Spinal cord (tissue), 10 donors: ENCODE measurements around the gene ANXA11. TPM values are rescaled to one million over a fixed set of nuclear protein-coding genes. Genes with fewer than 3 reads are reported as not detected.
A peak's percentile ranks its signal among the peaks of the same experiment; 100 is the strongest.

Source experiments
- DNase-seq, 6 donors: peaks; one replicate each; pipeline versions ENCODE4 v3.0.0 to v3.0.0-alpha.2; 2013 to 2015; ENCODE audit warnings: low spot score in 6 of 6, low read depth in 4 of 6
- H3K27ac ChIP-seq: one replicate; pipeline ENCODE4 v1.5.1; 2013; ENCODE audit warnings: low read depth, low read length, control low read depth
- H3K27me3 ChIP-seq: one replicate; pipeline ENCODE4 v1.6.1; 2013; ENCODE audit warnings: low read length; ENCODE audit not compliant: control insufficient read depth, insufficient read depth
- H3K36me3 ChIP-seq: one replicate; pipeline ENCODE4 v1.6.1; 2013; ENCODE audit warnings: low read length; ENCODE audit not compliant: control insufficient read depth, insufficient read depth
- H3K4me1 ChIP-seq: one replicate; pipeline ENCODE4 v1.6.1; 2013; ENCODE audit warnings: low read length; ENCODE audit not compliant: control insufficient read depth, insufficient read depth
- H3K4me3 ChIP-seq: one replicate; pipeline ENCODE4 v1.5.1; 2013; ENCODE audit warnings: low read depth, low read length, control low read depth
- H3K9me3 ChIP-seq: one replicate; pipeline ENCODE4 v1.6.1; 2013; ENCODE audit warnings: low read length; ENCODE audit not compliant: control insufficient read depth, insufficient read depth
- WGBS: methylation state at CpG from one replicate; pipeline ENCODE4 v1.1.5; 2013; ENCODE audit warnings: missing lambda C conversion rate; ENCODE audit not compliant: insufficient coverage; 5-methylcytosine and 5-hydroxymethylcytosine counted together
- polyA plus RNA-seq, 2 donors: library from polyadenylated mRNA; unstranded; fragments of 120-200 nt; gene quantifications; one replicate each; pipeline ENCODE4 v1.2.1, GENCODE V29; 2013; ENCODE audit not compliant: insufficient read length in 2 of 2
- total RNA-seq, 2 donors: library from RNA; depleted of rRNA in 1 of 2; stranded (reverse); fragments of 120-200 nt in 1 of 2; fragments of >200 nt in 1 of 2; gene quantifications; one replicate each; pipeline versions ENCODE4 v1.2.3 to v1.2.4, GENCODE V29; 2013 to 2014
- donor health status: healthy.

Gene ANXA11
- total and polyA plus RNA-seq, 4 donors = 19.0 to 88.8 (median 25.9) TPM

- Histone ChIP-seq H3K4me1 (peaks cover 14% of the 10 kb centered on the region), H3K36me3 (no peaks in the 10 kb centered on the region), H3K27me3 (peaks cover 24% of the 10 kb centered on the region), H3K9me3 (no peaks in the 10 kb centered on the region), H3K4me3 (no peak overlapping the region), H3K27ac (no peak overlapping the region)
- 83% methylated on average over 6 of the region's 6 CpGs for WGBS
- DNase-seq = no peak
These were observed 73.8 kb downstream of the ANXA11 start for GRCh38 chr10:80131499-80131901.

DNA sequence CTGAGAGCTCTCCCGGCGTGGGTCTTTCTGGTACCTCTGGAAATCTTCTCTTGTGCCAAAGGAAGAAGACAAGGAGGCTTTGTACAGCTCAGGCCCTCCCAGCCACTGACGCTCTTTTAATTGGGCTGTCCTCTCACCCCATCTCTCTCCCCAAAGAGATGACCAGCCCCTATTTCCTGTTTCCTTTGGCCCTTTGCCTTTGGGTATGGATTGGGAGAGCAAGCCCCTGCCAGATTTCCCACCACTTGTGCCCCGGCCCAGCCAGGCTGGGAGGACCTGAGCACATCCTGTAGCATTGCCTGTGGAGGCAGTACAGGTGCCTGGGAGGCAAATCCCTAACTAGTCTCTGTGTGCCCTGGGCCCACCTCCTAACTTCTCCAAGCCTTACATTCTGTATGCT, 78.5 kb downstream of the ANXA11 start:
- no peaks in the 10 kb centered on the region for H3K36me3 ChIP-seq
- DNase-seq = peak in 1 of 6 donors; percentile 32
- H3K27me3 ChIP-seq = peaks cover 7% of the 10 kb centered on the region
- no peak overlapping the region for H3K27ac ChIP-seq
- 33% methylated on average over 1 of the region's 4 CpGs for WGBS
- no peaks in the 10 kb centered on the region for H3K9me3 ChIP-seq
- peaks cover 5% of the 10 kb centered on the region for H3K4me1 ChIP-seq
- no peak overlapping the region for H3K4me3 ChIP-seq

GRCh38 chr10:80122746-80123145, 82.6 kb downstream of the ANXA11 start:
- Histone ChIP-seq H3K27me3 (no peaks in the 10 kb centered on the region), H3K4me3 (no peak overlapping the region), H3K27ac (no peak overlapping the region), H3K9me3 (no peaks in the 10 kb centered on the region), H3K4me1 (peaks cover 5% of the 10 kb centered on the region), H3K36me3 (no peaks in the 10 kb centered on the region)
- 89% methylated on average over 2 of the region's 2 CpGs for WGBS
- no peak for DNase-seq

GRCh38 chr10:80122110-80122710, 83.1 kb downstream of the ANXA11 start:
- H3K36me3 ChIP-seq = no peaks in the 10 kb centered on the region
- no peaks in the 10 kb centered on the region for H3K9me3 ChIP-seq
- no peaks in the 10 kb centered on the region for H3K27me3 ChIP-seq
- no peak for DNase-seq
- H3K27ac ChIP-seq = no peak overlapping the region
- H3K4me3 ChIP-seq = no peak overlapping the region
- H3K4me1 ChIP-seq = peaks cover 5% of the 10 kb centered on the region

- no peak for DNase-seq
- Histone ChIP-seq H3K9me3 (no peaks in the 10 kb centered on the region), H3K4me1 (no peaks in the 10 kb centered on the region), H3K4me3 (no peak overlapping the region), H3K27me3 (no peaks in the 10 kb centered on the region), H3K27ac (no peak overlapping the region), H3K36me3 (no peaks in the 10 kb centered on the region)
- no CpG with 5 or more reads among the region's 4 CpGs for WGBS
These were observed 86.7 kb downstream of the ANXA11 start for GRCh38 chr10:80118669-80119068.

DNA sequence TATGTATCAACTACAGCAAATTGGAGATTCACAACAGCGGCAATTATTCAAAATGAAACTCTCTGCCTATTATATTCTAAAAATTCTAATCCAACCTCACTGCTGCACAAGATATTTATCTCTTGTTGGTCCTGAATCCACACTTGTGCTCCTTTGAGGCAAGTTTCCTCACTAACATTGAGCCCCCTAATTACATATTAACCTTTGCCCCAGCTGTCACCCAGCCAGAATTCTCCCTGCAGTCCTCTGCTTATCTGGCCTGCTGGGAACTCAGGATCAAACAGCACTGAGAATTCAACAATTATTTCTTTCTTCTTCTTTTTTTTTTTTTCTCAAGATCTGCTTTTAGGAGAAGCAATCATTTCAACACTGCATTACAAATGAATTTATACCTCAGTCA, 94.4 kb downstream of the ANXA11 start:
- no peaks in the 10 kb centered on the region for H3K27me3 ChIP-seq
- 86% methylated on average over 1 of the region's 1 CpG for WGBS
- H3K36me3 ChIP-seq = no peaks in the 10 kb centered on the region
- H3K4me3 ChIP-seq = no peak overlapping the region
- peak overlapping the region; percentile 40 for H3K27ac ChIP-seq
- DNase-seq = peak in 1 of 6 donors; percentile 28
- no peaks in the 10 kb centered on the region for H3K4me1 ChIP-seq
- H3K9me3 ChIP-seq = peaks cover 2% of the 10 kb centered on the region

GRCh38 chr10:80108576-80109239, 96.6 kb downstream of the ANXA11 start:
- H3K9me3 ChIP-seq = peaks cover 2% of the 10 kb centered on the region
- peaks cover 4% of the 10 kb centered on the region for H3K4me1 ChIP-seq
- no peaks in the 10 kb centered on the region for H3K27me3 ChIP-seq
- no peaks in the 10 kb centered on the region for H3K36me3 ChIP-seq
- no peak overlapping the region for H3K27ac ChIP-seq
- no peak for DNase-seq
- WGBS = 86% methylated on average over 7 of the region's 8 CpGs
- no peak overlapping the region for H3K4me3 ChIP-seq

- no peaks in the 10 kb centered on the region for H3K36me3 ChIP-seq
- peak overlapping the region; percentile 57 for H3K27ac ChIP-seq
- peaks cover 4% of the 10 kb centered on the region for H3K4me1 ChIP-seq
- 62% methylated on average over 3 of the region's 10 CpGs for WGBS
- H3K9me3 ChIP-seq = peaks cover 2% of the 10 kb centered on the region
- no peaks in the 10 kb centered on the region for H3K27me3 ChIP-seq
- H3K4me3 ChIP-seq = no peak overlapping the region
- peak in 2 of 6 donors; percentile 39 to 53 for DNase-seq
These were observed 101.0 kb downstream of the ANXA11 start for GRCh38 chr10:80104066-80104926.
